Activated naive CD8-positive, alpha-beta T cell treated with anti-CD3 and anti-CD28 coated beads, Interleukin-2, amount 10 ng/mL, durations not matched to agents 7 days and 5 days (primary cell): ENCODE results near the gene HTR3A. TPM values are rescaled to one million over a fixed set of nuclear protein-coding genes. Genes with fewer than 3 reads are reported as not detected.

Source experiments
- ATAC-seq: fragments of 150-1000 bp; cut with Tn5 transposase; one replicate; pipeline ENCODE4 v1.10.0; 2021; ENCODE audit warnings: low read depth, moderate library complexity
- POLR2A ChIA-PET: fragments of 350-600 bp; sonication (Branson Sonifier 250); formaldehyde crosslinking; loops from one replicate; lab custom pipeline; 2021; ENCODE audit warnings: antibody characterized with exemption; lab: Charles Lee
- DNase-seq: peaks from one replicate; pipeline ENCODE4 v3.0.0; 2021
- H3K27ac Mint-ChIP-seq: one replicate; pipeline ENCODE4 v1.8.0; 2022; ENCODE audit warnings: mild to moderate bottlenecking, mixed read lengths
- H3K27me3 Mint-ChIP-seq: one replicate; pipeline ENCODE4 v1.8.0; 2022; ENCODE audit warnings: mild to moderate bottlenecking, moderate library complexity, mixed read lengths
- H3K36me3 Mint-ChIP-seq: one replicate; pipeline ENCODE4 v1.8.0; 2021; ENCODE audit warnings: mild to moderate bottlenecking, mixed read lengths
- H3K4me1 Mint-ChIP-seq: one replicate; pipeline ENCODE4 v1.8.0; 2021; ENCODE audit warnings: mixed read lengths
- H3K4me3 Mint-ChIP-seq: one replicate; pipeline ENCODE4 v1.8.0; 2022; ENCODE audit warnings: mild to moderate bottlenecking, moderate library complexity, mixed read lengths
- H3K9me3 Mint-ChIP-seq: one replicate; pipeline ENCODE4 v1.8.0; 2021; ENCODE audit warnings: mixed read lengths
- total RNA-seq, 2 experiments: library from RNA; stranded (reverse); gene quantifications; one replicate each; pipeline ENCODE4 v1.2.3, GENCODE V29; 2021

Gene HTR3A
- total RNA-seq, 2 experiments from 2014 or later = not detected

DNA sequence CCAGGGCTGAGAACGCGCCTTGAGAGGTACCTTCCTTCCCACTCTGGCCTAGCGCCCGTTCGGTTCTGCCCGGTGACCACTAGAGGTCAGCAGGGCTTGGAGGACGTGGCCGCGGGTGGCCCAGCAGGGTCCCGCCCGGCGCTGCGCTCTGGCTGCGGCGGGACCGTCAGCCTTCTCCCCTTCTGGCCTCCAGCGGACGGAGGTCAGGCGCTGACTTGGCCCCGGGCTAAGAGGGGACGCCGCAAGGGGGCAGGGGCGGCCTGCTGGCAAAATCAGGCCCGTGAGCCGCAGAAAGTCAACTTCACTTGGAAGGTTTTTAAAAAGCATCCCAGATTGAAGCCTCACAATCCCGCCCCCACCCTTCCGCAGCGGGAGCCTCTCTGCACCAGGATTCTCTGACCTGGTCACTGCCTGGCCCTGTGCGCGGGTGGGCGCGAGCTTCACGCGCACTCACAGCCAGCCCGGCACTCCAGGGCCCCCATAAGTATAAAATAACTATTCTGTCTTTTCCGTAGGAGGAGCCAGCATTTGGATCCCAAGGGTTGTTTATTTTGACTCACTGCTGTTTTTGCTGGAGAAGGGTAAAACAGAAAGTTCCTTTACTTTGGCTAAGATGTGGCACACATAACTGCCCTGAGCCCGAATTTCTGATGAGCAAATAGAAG lies 61.4 kb downstream of the HTR3A start:
- Mint-ChIP-seq H3K27ac (no peak overlapping the region), H3K4me3 (peak overlapping the region; percentile 32)

DNA sequence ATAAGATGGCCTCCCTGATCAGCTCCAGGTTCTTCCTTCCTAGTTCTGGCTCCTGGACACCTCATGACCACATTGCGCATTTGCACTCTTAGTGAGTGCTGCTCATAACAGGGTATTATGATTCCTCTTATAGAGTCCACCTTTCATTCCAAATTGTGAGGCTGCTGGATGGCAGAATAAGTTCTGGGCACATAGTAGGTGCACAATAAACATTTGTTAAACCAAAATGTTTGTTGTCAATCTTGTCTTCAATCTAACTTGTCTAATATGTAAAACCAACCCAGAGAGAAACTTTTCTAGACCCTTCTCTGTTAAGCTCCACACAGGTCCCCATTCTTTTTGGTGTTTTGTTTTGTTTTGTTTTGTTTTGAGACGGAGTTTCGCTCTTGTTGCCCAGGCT lies 62.0 kb downstream of the HTR3A start:
- no peak overlapping the region for H3K27ac Mint-ChIP-seq
- H3K9me3 Mint-ChIP-seq = no peaks in the 10 kb centered on the region
- DNase-seq = no peak
- H3K4me1 Mint-ChIP-seq = peaks cover 1% of the 10 kb centered on the region
- H3K27me3 Mint-ChIP-seq = peaks cover 11% of the 10 kb centered on the region
- no peak overlapping the region for H3K4me3 Mint-ChIP-seq
- H3K36me3 Mint-ChIP-seq = no peaks in the 10 kb centered on the region
- ATAC-seq = no peak
- POLR2A ChIA-PET = interaction anchor here (1.1 kb wide), 1 partner anchor 223 kb away, joined by 3 read pairs; no protein-coding TSS in a partner anchor

More for the DNA sequence above, 61.4 kb downstream of the HTR3A start:
- no peaks in the 10 kb centered on the region for H3K36me3 Mint-ChIP-seq
- H3K9me3 Mint-ChIP-seq = no peaks in the 10 kb centered on the region
- ATAC-seq = peak; percentile 75
- peaks cover 11% of the 10 kb centered on the region for H3K27me3 Mint-ChIP-seq
- peaks cover 1% of the 10 kb centered on the region for H3K4me1 Mint-ChIP-seq
- peak; percentile 62 for DNase-seq
- POLR2A ChIA-PET = interaction anchor here (1.1 kb wide), 1 partner anchor 224 kb away, joined by 3 read pairs; no protein-coding TSS in a partner anchor

DNA sequence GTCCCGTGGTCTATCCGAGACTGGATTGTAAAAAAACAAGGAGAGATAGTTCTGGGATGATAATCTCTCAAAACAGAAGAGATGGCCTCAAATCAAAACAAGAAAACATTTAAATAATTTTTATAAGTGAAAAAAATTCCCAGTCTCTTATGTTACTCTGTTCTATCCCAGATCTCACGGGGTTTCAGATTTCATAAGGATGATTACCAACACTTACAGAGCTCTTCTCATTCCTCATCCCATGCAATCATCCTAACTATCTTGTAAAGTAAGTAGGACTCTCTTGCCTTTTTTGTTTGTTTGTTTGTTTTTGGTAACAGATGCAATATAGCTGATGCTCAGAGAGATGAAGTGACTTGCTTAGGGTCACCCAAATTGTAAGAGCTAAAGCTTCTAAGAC lies 64.6 kb downstream of the HTR3A start:
- Mint-ChIP-seq H3K4me3 (no peak overlapping the region), H3K36me3 (no peaks in the 10 kb centered on the region), H3K27ac (no peak overlapping the region), H3K27me3 (peaks cover 6% of the 10 kb centered on the region), H3K9me3 (no peaks in the 10 kb centered on the region), H3K4me1 (peaks cover 10% of the 10 kb centered on the region)
- DNase-seq = no peak
- POLR2A ChIA-PET = no interaction called here
- no peak for ATAC-seq

Other genes with a start within 250 kb of the HTR3A start
- 10 to 100 TPM; 14.6 to 16.3 TPM for gene ZW10, start 201.4 kb upstream of the HTR3A start, total RNA-seq
- gene CLDN25, start 195.3 kb upstream of the HTR3A start, total RNA-seq = not detected
- gene USP28, start 99.5 kb upstream of the HTR3A start, total RNA-seq = 10 to 100 TPM; 43.0 to 44.9 TPM
- gene HTR3B, start 70.3 kb upstream of the HTR3A start, total RNA-seq = not detected
- gene ZBTB16, start 84.6 kb downstream of the HTR3A start, total RNA-seq = 10 to 100 TPM; 13.1 to 14.6 TPM